GM13976 (cell line): ENCODE results near the gene PFKFB4.

Source experiments
- DNase-seq: peaks from one replicate; pipeline ENCODE4 v3.0.0; 2012; ENCODE audit warnings: low spot score
- CTCF ChIP-seq: IDR thresholded peaks from 2 replicates; pipeline ENCODE4 v1.5.1; 2012; ENCODE audit warnings: borderline replicate concordance, mild to moderate bottlenecking; ENCODE audit not compliant: insufficient read depth; ENCODE audit errors: extremely low read depth, missing control alignments, control extremely low read depth
- in situ Hi-C: fragments of 300-500 bp; cut with MboI; formaldehyde crosslinking; loops from one replicate; pipeline ENCODE4 v1.12.0; 2022; ENCODE audit warnings: low sequenced_read_pairs, mixed read lengths, inconsistent platforms; ENCODE audit not compliant: unreplicated experiment

PFKFB4 gene

DNA sequence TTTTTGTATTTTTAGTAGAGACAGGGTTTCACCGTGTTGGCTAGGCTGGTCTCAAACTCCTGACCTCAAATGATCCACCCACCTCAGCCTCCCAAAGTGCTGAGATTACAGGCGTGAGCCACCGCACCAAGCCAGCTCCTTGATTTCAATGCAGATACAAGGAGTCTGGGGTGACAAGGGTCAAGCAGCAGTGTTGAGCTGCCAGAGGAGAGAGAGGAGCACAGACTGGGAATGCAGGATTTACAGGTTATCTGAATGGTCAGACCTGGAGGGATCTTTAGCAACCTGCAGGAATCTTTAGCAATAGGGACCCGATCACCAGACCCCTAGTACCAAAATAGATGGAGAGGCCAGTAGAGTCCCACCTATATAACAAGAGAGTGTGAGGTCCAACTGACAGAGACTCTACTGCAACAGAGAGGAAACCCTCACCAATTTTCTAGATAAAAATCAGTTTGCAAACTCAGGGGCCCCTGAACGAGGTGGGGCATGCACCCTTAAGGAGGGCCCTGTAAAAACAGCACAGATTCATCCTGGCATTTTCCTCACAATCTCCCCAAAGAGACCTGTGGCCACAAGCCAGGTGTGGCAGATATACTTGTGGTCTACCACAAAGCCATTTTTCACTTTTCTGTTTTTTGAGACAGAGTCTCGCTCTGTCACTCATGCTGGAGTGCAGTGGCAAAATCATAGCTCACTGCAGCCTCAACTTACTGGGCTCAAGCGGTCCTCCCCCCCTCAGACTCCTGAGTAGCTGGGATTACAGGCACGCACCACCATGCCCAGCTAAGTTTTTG lies 42.0 kb downstream of the PFKFB4 start:
- DNase-seq, result peak; percentile 31
- in situ Hi-C loops, result no loop called here

DNA sequence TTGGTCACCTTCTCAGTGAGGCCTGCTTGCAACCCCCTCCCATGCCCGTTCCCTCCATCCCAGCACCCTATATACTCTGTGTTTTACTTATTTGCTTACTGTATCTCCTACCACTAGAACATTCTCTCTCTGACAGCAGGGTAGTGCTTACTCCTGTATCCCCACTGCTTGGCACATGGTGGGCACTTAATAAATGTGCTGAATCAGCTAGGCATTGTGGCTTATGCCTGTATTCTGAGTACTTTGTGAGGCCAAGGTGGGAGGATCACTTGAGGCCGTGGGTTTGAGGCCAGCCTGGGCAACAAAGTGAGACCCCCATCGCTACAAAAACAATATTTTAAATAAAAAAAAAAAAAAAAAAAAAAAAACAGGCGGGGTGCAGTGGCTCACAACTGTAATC lies 45.1 kb downstream of the PFKFB4 start:
- DNase-seq, result no peak
- in situ Hi-C loops, result no loop called here
- TF ChIP-seq CTCF, result no peak

More for the DNA sequence above, 42.0 kb downstream of the PFKFB4 start:
- TF ChIP-seq CTCF, result no peak

DNA sequence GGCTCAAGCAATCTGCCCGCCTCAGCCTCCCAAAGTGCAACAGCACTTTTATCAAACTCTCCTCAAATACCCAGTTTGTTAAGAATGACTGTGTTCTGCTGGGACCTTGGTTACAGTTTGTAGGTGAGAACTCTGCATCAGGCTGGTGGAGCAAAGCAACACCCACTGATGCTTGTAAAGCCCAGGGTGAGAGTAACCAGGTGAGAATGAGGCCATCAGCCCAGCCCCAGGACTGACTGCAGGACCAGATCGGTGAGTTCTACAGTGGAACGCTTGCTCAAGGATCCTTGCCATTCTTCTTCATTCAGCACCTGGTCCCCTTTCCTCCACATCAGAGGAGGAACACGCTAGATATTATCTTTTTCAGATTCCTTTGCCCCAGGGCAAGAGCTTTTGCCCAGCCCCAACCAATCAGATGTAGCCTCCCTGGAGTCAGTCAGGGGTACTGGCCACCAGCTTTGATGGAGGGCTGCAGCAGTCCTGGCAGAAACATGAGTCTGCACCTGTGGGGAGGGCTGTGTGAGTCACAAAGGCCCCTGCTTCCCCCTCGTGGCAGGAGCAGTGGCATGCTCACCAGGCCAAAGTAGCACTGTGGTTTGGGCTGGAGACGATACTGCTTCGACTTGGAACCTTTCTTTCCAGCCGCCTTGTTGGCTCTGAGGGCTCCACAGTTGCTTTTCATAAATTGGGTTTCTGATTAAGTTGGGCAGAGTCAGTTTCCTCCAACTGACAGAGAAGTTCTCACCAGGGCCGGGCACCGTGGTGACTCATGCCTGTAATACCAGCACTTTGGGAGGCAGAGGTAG lies 49.1 kb downstream of the PFKFB4 start:
- peak; percentile 67 for TF ChIP-seq CTCF
- peak; percentile 82 for DNase-seq
- in situ Hi-C loops, result no loop called here

- no peak for DNase-seq
- in situ Hi-C loops, result no loop called here
- no peak for TF ChIP-seq CTCF
These were observed 50.6 kb downstream of the PFKFB4 start for GRCh38 chr3:48505968-48506504.

GRCh38 chr3:48505146-48505545 lies 51.5 kb downstream of the PFKFB4 start:
- TF ChIP-seq CTCF, result no peak
- in situ Hi-C loops, result no loop called here
- DNase-seq, result no peak

DNA sequence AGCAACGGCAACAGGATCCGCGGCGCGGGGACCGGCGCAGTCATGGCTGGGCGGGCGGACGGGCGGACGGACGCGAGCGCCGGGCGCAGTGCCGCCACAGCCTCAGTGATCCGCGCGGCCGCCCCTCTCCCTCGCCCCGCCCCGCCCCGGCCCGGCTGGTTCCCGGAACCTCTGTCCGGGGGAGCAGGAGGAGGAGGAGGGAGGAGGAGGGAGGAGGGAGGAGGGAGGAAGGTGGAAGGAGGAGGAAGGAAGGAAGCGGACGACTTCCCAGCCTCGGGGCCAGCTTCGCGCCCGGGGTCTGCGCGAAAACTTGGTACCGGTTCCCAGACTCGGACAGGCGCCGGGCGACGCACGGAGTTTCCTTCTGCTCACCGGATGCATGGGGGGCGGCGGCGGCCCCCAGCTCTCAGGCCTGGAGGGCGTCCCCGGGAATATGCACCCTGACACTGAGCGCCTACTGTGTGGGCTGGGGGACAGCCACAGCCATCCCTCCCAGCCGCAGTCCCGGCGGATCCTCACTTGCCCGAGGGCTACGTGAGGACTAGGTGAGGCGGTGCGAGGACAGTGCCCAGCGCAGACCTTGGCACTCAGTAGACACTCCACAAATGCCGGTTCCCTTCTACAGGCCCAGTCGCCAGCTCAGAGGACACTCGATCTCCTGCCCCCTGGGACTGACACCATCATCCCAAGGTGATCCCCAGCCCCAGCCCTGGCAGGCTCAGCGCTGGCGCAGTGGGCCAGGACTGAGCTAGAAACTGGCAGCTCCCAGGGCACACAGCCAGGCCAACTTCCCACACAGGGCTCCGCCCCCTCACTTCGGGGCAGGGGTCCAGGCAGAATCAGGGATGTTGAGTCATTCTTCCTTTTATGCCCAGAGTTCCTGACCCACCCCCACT lies 52.3 kb downstream of the PFKFB4 start, which contains the start of gene SHISA5:
TSS of gene SHISA5 (minus strand) at position 124 of the 896 bp plus-strand sequence. CDS start at position 44, 80 bp downstream.
- TF ChIP-seq CTCF, result no peak
- DNase-seq, result peak; percentile 82
- in situ Hi-C loops, result no loop called here
